OCI-LY3 (cell line): ENCODE data around the gene PTPRCAP.

Source experiments
- EZH2phosphoT487 ChIP-seq: fragments of 200-600 bp; shearing (Covaris generic); IDR thresholded peaks from 2 replicates; pipeline ENCODE4 v1.6.1; 2018; ENCODE audit warnings: antibody characterized with exemption, mixed run types, low read depth
- TF ChIP-seq, protein P1 (sequence below): fragments of 200-600, 300-600 bp; sonication (generic); IDR thresholded peaks from 2 replicates; pipeline ENCODE4 v1.5.1; 2014; ENCODE audit warnings: antibody characterized with exemption, low read length, low read depth

DNA sequence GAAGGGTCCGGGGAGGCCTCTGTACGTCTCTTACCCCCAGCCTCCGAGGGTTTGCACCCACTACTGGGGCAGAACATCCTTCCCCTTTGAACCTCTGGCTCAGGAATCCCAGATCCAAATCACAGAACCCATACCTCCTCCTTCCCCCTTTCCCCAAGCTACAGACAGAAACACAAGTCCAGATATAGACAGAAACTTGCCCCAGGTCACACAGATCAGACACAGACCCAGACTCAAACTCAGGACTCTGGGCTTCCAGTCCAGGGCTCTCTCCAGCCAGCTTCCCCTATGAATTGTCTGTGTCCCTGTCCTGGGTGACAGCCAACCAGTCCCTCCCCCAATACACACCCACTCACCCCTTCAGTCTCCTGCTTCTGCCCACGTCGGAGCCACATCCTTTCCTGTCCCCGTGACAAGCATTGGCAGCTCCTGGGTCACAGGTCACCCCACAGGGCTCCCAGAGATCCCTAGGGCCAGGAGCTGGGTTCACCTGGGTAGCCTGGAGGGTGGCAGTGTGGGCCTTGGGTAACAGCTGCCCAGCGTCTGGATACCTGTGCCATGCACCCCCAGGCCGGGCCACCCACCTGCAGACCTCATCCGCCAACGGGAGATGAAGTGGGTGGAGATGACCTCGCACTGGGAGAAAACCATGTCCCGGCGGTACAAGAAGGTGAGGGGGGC lies 32.8 kb downstream of the PTPRCAP start:
- TF ChIP-seq, protein P1, sequence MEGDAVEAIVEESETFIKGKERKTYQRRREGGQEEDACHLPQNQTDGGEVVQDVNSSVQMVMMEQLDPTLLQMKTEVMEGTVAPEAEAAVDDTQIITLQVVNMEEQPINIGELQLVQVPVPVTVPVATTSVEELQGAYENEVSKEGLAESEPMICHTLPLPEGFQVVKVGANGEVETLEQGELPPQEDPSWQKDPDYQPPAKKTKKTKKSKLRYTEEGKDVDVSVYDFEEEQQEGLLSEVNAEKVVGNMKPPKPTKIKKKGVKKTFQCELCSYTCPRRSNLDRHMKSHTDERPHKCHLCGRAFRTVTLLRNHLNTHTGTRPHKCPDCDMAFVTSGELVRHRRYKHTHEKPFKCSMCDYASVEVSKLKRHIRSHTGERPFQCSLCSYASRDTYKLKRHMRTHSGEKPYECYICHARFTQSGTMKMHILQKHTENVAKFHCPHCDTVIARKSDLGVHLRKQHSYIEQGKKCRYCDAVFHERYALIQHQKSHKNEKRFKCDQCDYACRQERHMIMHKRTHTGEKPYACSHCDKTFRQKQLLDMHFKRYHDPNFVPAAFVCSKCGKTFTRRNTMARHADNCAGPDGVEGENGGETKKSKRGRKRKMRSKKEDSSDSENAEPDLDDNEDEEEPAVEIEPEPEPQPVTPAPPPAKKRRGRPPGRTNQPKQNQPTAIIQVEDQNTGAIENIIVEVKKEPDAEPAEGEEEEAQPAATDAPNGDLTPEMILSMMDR = no peak
- TF ChIP-seq EZH2phosphoT487 = no peak
